IMR-90 (cell line): ENCODE results near the gene XIRP1. TPM values are rescaled to one million over a fixed set of nuclear protein-coding genes. Genes with fewer than 3 reads are reported as not detected.

Source experiments
- ATAC-seq: fragments of 200-7000 bp; cut with Tn5 transposase; 2 replicates; pipeline ENCODE4 v1.9.1; 2020; ENCODE audit warnings: low read depth, mild to moderate bottlenecking, moderate library complexity
- BruUV-seq: library from RNA; stranded (reverse); fragments of 400-500 nt; replicated peaks from 2 replicates; lab custom pipeline; 2021; lab: Mats Ljungman, UMichigan
- CTCF ChIA-PET: fragments of 300-600 bp; formaldehyde crosslinking; extraction: SDS; loops from one replicate; lab custom pipeline; 2021; ENCODE audit warnings: antibody characterized with exemption; lab: Yijun Ruan, JAX
- POLR2A ChIA-PET: fragments of 300-600 bp; sonication (Branson Sonifier 250); formaldehyde crosslinking; loops from one replicate; lab custom pipeline; 2022; ENCODE audit warnings: antibody characterized with exemption; ENCODE audit not compliant: unreplicated experiment; lab: Charles Lee
- DNase-seq: peaks from one replicate; pipeline ENCODE4 v3.0.0; 2013
- H2AFZ ChIP-seq: replicated peaks from 2 replicates; pipeline ENCODE3; 2013; ENCODE audit warnings: low read length, mild to moderate bottlenecking; ENCODE audit not compliant: poor library complexity
- H2AK5ac ChIP-seq: 2 replicates; pipeline ENCODE4 v1.6.1; 2013; ENCODE audit warnings: low read depth, low read length, inconsistent platforms
- H2AK9ac ChIP-seq: replicated peaks from 2 replicates; pipeline ENCODE3; 2013; ENCODE audit warnings: mild to moderate bottlenecking, low read depth, low read length, moderate library complexity; ENCODE audit not compliant: poor library complexity
- H2BK120ac ChIP-seq: 2 replicates; pipeline ENCODE4 v1.6.1; 2013; ENCODE audit warnings: low read depth, low read length, inconsistent platforms
- H2BK15ac ChIP-seq: 3 replicates; pipeline ENCODE4 v1.6.1; 2013; ENCODE audit warnings: low read depth, low read length, inconsistent platforms
- H2BK20ac ChIP-seq: 2 replicates; pipeline ENCODE4 v1.6.1; 2013; ENCODE audit warnings: low read depth, mild to moderate bottlenecking, inconsistent platforms, low read length, moderate library complexity
- H2BK5ac ChIP-seq: 2 replicates; pipeline ENCODE4 v1.6.1; 2013; ENCODE audit warnings: mild to moderate bottlenecking, low read depth, low read length, inconsistent platforms; ENCODE audit not compliant: poor library complexity, severe bottlenecking
- H3K14ac ChIP-seq: replicated peaks from 2 replicates; pipeline ENCODE4 v1.6.1; 2013; ENCODE audit warnings: low read depth, low read length, inconsistent platforms
- H3K18ac ChIP-seq: 2 replicates; pipeline ENCODE4 v1.6.1; 2013; ENCODE audit warnings: low read depth, low read length, control low read depth
- H3K23ac ChIP-seq: 2 replicates; pipeline ENCODE4 v1.6.1; 2013; ENCODE audit warnings: low read depth, low read length, inconsistent platforms
- H3K27ac ChIP-seq: 2 replicates; pipeline ENCODE4 v1.5.1; 2013; ENCODE audit warnings: mild to moderate bottlenecking, control low read depth, low read length; ENCODE audit not compliant: insufficient read depth
- H3K27me3 ChIP-seq: 2 replicates; pipeline ENCODE4 v1.6.1; 2013; ENCODE audit warnings: low read length; ENCODE audit not compliant: control insufficient read depth, insufficient read depth
- H3K36me3 ChIP-seq: 2 replicates; pipeline ENCODE4 v1.6.1; 2013; ENCODE audit warnings: low read length, mixed read lengths; ENCODE audit not compliant: control insufficient read depth, insufficient read depth
- H3K4ac ChIP-seq: 2 replicates; pipeline ENCODE4 v1.6.1; 2013; ENCODE audit warnings: low read depth, low read length, inconsistent platforms
- H3K4me1 ChIP-seq: 2 replicates; pipeline ENCODE4 v1.6.1; 2013; ENCODE audit warnings: low read length, mixed read lengths; ENCODE audit not compliant: control insufficient read depth, insufficient read depth
- H3K4me2 ChIP-seq: 2 replicates; pipeline ENCODE4 v1.6.1; 2013; ENCODE audit warnings: low read depth, mild to moderate bottlenecking, control low read depth, low read length, moderate library complexity
- H3K4me3 ChIP-seq: 2 replicates; pipeline ENCODE4 v1.5.1; 2013; ENCODE audit warnings: low read depth, mild to moderate bottlenecking, control low read depth, low read length, moderate library complexity; ENCODE audit not compliant: insufficient read depth
- H3K56ac ChIP-seq: 2 replicates; pipeline ENCODE4 v1.6.1; 2013; ENCODE audit warnings: low read length, inconsistent platforms; ENCODE audit not compliant: insufficient read depth; ENCODE audit errors: extremely low read depth
- H3K79me1 ChIP-seq, 2 experiments: 2 replicates each; pipeline ENCODE4 v1.6.1; 2013; ENCODE audit warnings: low read length in 2 of 2, inconsistent platforms in 1 of 2, low read depth in 1 of 2
- H3K9ac ChIP-seq: 2 replicates; pipeline ENCODE4 v1.6.1; 2013; ENCODE audit warnings: low read depth, low read length, control low read depth
- H3K9me1 ChIP-seq: 2 replicates; pipeline ENCODE4 v1.6.1; 2013; ENCODE audit warnings: low read length, inconsistent platforms; ENCODE audit not compliant: insufficient read depth
- H3K9me3 ChIP-seq: 2 replicates; pipeline ENCODE4 v1.6.1; 2013; ENCODE audit warnings: low read length; ENCODE audit not compliant: control insufficient read depth, insufficient read depth
- H4K20me1 ChIP-seq: 2 replicates; pipeline ENCODE4 v1.6.1; 2013; ENCODE audit warnings: low read length, inconsistent platforms; ENCODE audit not compliant: insufficient read depth
- H4K5ac ChIP-seq: 2 replicates; pipeline ENCODE4 v1.6.1; 2013; ENCODE audit warnings: mild to moderate bottlenecking, low read depth, low read length, control low read depth
- H4K8ac ChIP-seq, 2 experiments: 2 replicates each; pipeline ENCODE4 v1.6.1; 2013; ENCODE audit warnings: low read depth in 2 of 2, low read length in 2 of 2, control low read depth in 1 of 2, inconsistent platforms in 1 of 2
- H4K91ac ChIP-seq: 2 replicates; pipeline ENCODE4 v1.6.1; 2013; ENCODE audit warnings: low read depth, low read length, inconsistent platforms; ENCODE audit not compliant: insufficient read depth
- BHLHE40 ChIP-seq: fragments of 150-350 bp; IDR thresholded peaks from 2 replicates; pipeline ENCODE4 v1.6.1; 2016; ENCODE audit warnings: mild to moderate bottlenecking, low read depth, low read length
- CEBPB ChIP-seq: IDR thresholded peaks from 2 replicates; pipeline ENCODE4 v1.6.1; 2012; ENCODE audit warnings: low read depth, low read length, improper control_type of control experiment
- CTCF ChIP-seq: conservative IDR thresholded peaks from 2 replicates; pipeline ENCODE4 v1.5.1; 2012; ENCODE audit warnings: mild to moderate bottlenecking, low read depth, low read length, improper control_type of control experiment
- ELK1 ChIP-seq: fragments of 150-350 bp; IDR thresholded peaks from 2 replicates; pipeline ENCODE4 v1.6.1; 2016; ENCODE audit warnings: low read depth, mild to moderate bottlenecking, low read length, moderate library complexity, borderline replicate concordance
- FOS ChIP-seq: fragments of 150-350 bp; IDR thresholded peaks from 2 replicates; pipeline ENCODE4 v1.6.1; 2016; ENCODE audit warnings: low read depth, low read length
- MXI1 ChIP-seq: IDR thresholded peaks from 2 replicates; pipeline ENCODE4 v1.6.1; 2012; ENCODE audit warnings: low read depth, mild to moderate bottlenecking, low read length, moderate library complexity, borderline replicate concordance
- NFE2L2 ChIP-seq: fragments of 150-350 bp; IDR thresholded peaks from 2 replicates; pipeline ENCODE4 v1.6.1; 2016; ENCODE audit warnings: low read depth, mild to moderate bottlenecking, low read length
- POLR2A ChIP-seq: IDR thresholded peaks from 2 replicates; pipeline ENCODE4 v1.6.1; 2012; ENCODE audit warnings: mild to moderate bottlenecking, low read depth, low read length
- RAD21 ChIP-seq: IDR thresholded peaks from 2 replicates; pipeline ENCODE4 v1.6.1; 2012; ENCODE audit warnings: low read length, improper control_type of control experiment
- RCOR1 ChIP-seq: IDR thresholded peaks from 2 replicates; pipeline ENCODE4 v1.6.1; 2012; ENCODE audit warnings: mild to moderate bottlenecking, low read length, improper control_type of control experiment; ENCODE audit not compliant: insufficient replicate concordance
- RFX5 ChIP-seq: IDR thresholded peaks from 2 replicates; pipeline ENCODE4 v1.8.0; 2012; ENCODE audit warnings: low read depth, mild to moderate bottlenecking, low read length, moderate library complexity
- SMC3 ChIP-seq: fragments of 150-350 bp; IDR thresholded peaks from 2 replicates; pipeline ENCODE4 v1.6.1; 2016; ENCODE audit warnings: low read depth, mild to moderate bottlenecking, antibody characterized with exemption, low read length, moderate library complexity
- USF2 ChIP-seq: fragments of 150-350 bp; IDR thresholded peaks from 2 replicates; pipeline ENCODE4 v1.6.1; 2017; ENCODE audit warnings: mild to moderate bottlenecking, antibody characterized with exemption, low read length, low read depth
- WGBS, 2 experiments: methylation state at CpG; one replicate each; pipeline versions ENCODE4 v1.1.5 to v1.1.7; 2013; ENCODE audit warnings: missing lambda C conversion rate in 2 of 2; ENCODE audit not compliant: insufficient read length in 1 of 2; ENCODE audit errors: extremely low coverage in 2 of 2; 5-methylcytosine and 5-hydroxymethylcytosine counted together
- dilution Hi-C: fragments of 300-500 bp; cut with HindIII; formaldehyde crosslinking; loops from one replicate; pipeline ENCODE4 v1.14.3; 2018; ENCODE audit warnings: low sequenced_read_pairs; ENCODE audit not compliant: unreplicated experiment
- in situ Hi-C: fragments of 300-500 bp; cut with MboI; formaldehyde crosslinking; loops from 3 replicates; pipeline ENCODE4 v1.14.3; 2019; ENCODE audit warnings: low sequenced_read_pairs, inconsistent platforms, mixed read lengths
- intact Hi-C: fragments of 100-400 bp; cut with micrococcal nuclease; formaldehyde crosslinking; loops from 2 replicates; pipeline ENCODE4 v1.10.0; 2022
- polyA plus RNA-seq, 3 experiments: library from polyadenylated mRNA; depleted of rRNA; stranded (reverse); fragments of >200 nt; gene quantifications; 2 replicates each; pipeline ENCODE4 v1.2.3, GENCODE V29; 2012; ENCODE audit warnings: low replicate concordance in 1 of 3
- total RNA-seq: library from RNA; depleted of rRNA; stranded (reverse); fragments of >200 nt; gene quantifications from 2 replicates; pipeline ENCODE4 v1.2.3, GENCODE V29; 2012

The XIRP1 gene
- total and polyA plus RNA-seq, 2 of the 4 experiments (the other 2 are of a cell fraction): under 0.01 to 0.07 TPM

GRCh38 chr3:39146083-39146501 is 46.3 kb downstream of the XIRP1 start:
- Histone ChIP-seq H3K4me2 (no peak overlapping the region), H3K27me3 (no peaks in the 10 kb centered on the region), H3K14ac (no peak overlapping the region), H3K9me3 (no peaks in the 10 kb centered on the region), H2AK9ac (no peak overlapping the region), H4K8ac (no peak overlapping the region), H3K9me1 (peaks cover 44% of the 10 kb centered on the region), H3K56ac (no peak overlapping the region), H3K9ac (no peak overlapping the region), H2BK5ac (peak overlapping the region; percentile 42), H2AK5ac (peak overlapping the region; percentile 52; the same call in 1 of the 2 replicates), H3K4ac (peak overlapping the region; percentile 80), H3K36me3 (peaks cover 40% of the 10 kb centered on the region), H2BK15ac (no peak overlapping the region), H4K5ac (no peak overlapping the region), H3K4me3 (no peak overlapping the region), H3K23ac (no peak overlapping the region), H4K91ac (peak overlapping the region; percentile 27; the same call in 1 of the 2 replicates), H3K18ac (no peak overlapping the region), H3K4me1 (peaks cover 51% of the 10 kb centered on the region), H4K20me1 (peaks cover 96% of the 10 kb centered on the region), H2AFZ (no peak overlapping the region), H2BK20ac (no peak overlapping the region), H3K79me1 (peaks cover 12 to 88% of the 10 kb centered on the region in 2 experiments; a peak in 3 of 4 replicates), H3K27ac (peak overlapping the region; percentile 10), H2BK120ac (no peak overlapping the region)
- no peak for TF ChIP-seq FOS
- no peak for TF ChIP-seq SMC3
- no peak for TF ChIP-seq POLR2A
- no peak for TF ChIP-seq RAD21
- no peak for TF ChIP-seq RFX5
- TF ChIP-seq CTCF: no peak
- TF ChIP-seq USF2: no peak
- no peak for TF ChIP-seq ELK1
- no peak for TF ChIP-seq BHLHE40
- TF ChIP-seq MXI1: no peak
- no peak for TF ChIP-seq CEBPB
- TF ChIP-seq NFE2L2: no peak
- TF ChIP-seq RCOR1: no peak
- ChIA-PET CTCF (no interaction called here), POLR2A (no interaction called here)
- intact Hi-C loops (no loop called here), dilution Hi-C loops (no loop called here), in situ Hi-C loops (no loop called here)
- WGBS, 2 experiments: 79% methylated on average over 3 of the region's 11 CpGs; no CpG with 5 or more reads in 1 of the 2 experiments
- no TSS peak for BruUV-seq
- no peak for DNase-seq
- no peak for ATAC-seq
